ENCODE measurements around the gene RTTN.

DNA sequence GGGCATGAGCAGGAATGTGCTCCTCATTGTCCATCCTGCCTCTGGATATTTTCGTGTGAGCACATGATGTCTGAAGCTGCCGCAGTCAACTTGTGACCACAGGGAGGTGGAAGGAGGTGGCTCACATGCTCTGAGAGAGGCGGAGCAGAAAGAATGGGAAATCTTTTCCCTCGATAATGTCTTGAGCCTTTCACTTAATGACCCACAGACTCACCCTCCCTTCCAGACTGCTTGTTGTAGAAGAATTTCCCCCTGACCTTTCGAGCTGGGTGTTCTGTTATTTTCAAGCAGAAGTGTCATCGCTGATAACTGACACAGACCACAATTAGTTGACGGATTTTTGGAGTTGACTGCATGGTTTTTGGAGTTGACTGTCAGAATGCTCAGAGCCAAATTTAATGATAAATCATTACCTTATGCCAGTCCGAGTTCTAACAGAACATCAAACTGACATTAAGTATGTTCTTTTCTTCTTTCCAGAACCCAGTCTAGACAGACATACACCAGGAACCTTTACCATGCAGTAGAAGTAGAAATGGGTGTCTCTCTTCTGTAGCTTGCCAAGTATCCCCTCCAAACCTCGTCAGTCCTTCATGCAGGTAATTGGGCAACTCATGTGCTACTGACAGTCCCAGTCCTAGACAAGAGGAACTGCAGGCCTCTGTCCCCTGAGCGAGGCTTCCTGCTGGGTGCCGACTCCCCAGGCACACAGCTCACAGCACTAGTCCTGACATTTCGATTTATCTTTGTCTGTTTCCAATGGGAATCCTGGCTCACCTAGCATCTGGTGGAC lies 29.4 kb upstream of the RTTN start:
- TF ChIP-seq, protein P1, sequence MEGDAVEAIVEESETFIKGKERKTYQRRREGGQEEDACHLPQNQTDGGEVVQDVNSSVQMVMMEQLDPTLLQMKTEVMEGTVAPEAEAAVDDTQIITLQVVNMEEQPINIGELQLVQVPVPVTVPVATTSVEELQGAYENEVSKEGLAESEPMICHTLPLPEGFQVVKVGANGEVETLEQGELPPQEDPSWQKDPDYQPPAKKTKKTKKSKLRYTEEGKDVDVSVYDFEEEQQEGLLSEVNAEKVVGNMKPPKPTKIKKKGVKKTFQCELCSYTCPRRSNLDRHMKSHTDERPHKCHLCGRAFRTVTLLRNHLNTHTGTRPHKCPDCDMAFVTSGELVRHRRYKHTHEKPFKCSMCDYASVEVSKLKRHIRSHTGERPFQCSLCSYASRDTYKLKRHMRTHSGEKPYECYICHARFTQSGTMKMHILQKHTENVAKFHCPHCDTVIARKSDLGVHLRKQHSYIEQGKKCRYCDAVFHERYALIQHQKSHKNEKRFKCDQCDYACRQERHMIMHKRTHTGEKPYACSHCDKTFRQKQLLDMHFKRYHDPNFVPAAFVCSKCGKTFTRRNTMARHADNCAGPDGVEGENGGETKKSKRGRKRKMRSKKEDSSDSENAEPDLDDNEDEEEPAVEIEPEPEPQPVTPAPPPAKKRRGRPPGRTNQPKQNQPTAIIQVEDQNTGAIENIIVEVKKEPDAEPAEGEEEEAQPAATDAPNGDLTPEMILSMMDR (IDR thresholded peaks at IDR 0.05) = no peak
- TF ChIP-seq, protein P2, sequence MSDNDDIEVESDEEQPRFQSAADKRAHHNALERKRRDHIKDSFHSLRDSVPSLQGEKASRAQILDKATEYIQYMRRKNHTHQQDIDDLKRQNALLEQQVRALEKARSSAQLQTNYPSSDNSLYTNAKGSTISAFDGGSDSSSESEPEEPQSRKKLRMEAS (CRISPR knock-in tag; IDR thresholded peaks at IDR 0.05) = no peak
- TF ChIP-seq, protein P3, sequence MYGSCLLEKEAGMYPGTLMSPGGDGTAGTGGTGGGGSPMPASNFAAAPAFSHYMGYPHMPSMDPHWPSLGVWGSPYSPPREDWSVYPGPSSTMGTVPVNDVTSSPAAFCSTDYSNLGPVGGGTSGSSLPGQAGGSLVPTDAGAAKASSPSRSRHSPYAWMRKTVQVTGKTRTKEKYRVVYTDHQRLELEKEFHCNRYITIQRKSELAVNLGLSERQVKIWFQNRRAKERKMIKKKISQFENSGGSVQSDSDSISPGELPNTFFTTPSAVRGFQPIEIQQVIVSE (CRISPR knock-in tag; IDR thresholded peaks at IDR 0.05; ENCODE audit: borderline replicate concordance) = no peak
- TF ChIP-seq ESRRA (CRISPR knock-in tag; IDR thresholded peaks at IDR 0.05; ENCODE audit: borderline replicate concordance) (no peak), NR2C2 (CRISPR knock-in tag; IDR thresholded peaks at IDR 0.05) (no peak), KAT7 (CRISPR knock-in tag; IDR thresholded peaks at IDR 0.05; ENCODE audit: borderline replicate concordance) (no peak), ETV6 (CRISPR knock-in tag; IDR thresholded peaks at IDR 0.05) (no peak), CREB1 (CRISPR knock-in tag; IDR thresholded peaks at IDR 0.05) (no peak), FOXK1 (CRISPR knock-in tag; IDR thresholded peaks at IDR 0.05) (no peak)
- TF ChIP-seq, protein P4, sequence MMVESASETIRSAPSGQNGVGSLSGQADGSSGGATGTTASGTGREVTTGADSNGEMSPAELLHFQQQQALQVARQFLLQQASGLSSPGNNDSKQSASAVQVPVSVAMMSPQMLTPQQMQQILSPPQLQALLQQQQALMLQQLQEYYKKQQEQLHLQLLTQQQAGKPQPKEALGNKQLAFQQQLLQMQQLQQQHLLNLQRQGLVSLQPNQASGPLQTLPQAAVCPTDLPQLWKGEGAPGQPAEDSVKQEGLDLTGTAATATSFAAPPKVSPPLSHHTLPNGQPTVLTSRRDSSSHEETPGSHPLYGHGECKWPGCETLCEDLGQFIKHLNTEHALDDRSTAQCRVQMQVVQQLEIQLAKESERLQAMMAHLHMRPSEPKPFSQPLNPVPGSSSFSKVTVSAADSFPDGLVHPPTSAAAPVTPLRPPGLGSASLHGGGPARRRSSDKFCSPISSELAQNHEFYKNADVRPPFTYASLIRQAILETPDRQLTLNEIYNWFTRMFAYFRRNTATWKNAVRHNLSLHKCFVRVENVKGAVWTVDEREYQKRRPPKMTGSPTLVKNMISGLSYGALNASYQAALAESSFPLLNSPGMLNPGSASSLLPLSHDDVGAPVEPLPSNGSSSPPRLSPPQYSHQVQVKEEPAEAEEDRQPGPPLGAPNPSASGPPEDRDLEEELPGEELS (CRISPR knock-in tag; IDR thresholded peaks at IDR 0.05) = no peak
- TF ChIP-seq, protein P5, sequence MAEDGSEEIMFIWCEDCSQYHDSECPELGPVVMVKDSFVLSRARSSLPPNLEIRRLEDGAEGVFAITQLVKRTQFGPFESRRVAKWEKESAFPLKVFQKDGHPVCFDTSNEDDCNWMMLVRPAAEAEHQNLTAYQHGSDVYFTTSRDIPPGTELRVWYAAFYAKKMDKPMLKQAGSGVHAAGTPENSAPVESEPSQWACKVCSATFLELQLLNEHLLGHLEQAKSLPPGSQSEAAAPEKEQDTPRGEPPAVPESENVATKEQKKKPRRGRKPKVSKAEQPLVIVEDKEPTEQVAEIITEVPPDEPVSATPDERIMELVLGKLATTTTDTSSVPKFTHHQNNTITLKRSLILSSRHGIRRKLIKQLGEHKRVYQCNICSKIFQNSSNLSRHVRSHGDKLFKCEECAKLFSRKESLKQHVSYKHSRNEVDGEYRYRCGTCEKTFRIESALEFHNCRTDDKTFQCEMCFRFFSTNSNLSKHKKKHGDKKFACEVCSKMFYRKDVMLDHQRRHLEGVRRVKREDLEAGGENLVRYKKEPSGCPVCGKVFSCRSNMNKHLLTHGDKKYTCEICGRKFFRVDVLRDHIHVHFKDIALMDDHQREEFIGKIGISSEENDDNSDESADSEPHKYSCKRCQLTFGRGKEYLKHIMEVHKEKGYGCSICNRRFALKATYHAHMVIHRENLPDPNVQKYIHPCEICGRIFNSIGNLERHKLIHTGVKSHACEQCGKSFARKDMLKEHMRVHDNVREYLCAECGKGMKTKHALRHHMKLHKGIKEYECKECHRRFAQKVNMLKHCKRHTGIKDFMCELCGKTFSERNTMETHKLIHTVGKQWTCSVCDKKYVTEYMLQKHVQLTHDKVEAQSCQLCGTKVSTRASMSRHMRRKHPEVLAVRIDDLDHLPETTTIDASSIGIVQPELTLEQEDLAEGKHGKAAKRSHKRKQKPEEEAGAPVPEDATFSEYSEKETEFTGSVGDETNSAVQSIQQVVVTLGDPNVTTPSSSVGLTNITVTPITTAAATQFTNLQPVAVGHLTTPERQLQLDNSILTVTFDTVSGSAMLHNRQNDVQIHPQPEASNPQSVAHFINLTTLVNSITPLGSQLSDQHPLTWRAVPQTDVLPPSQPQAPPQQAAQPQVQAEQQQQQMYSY (CRISPR knock-in tag; IDR thresholded peaks at IDR 0.05) = no peak
- TF ChIP-seq, protein P6, sequence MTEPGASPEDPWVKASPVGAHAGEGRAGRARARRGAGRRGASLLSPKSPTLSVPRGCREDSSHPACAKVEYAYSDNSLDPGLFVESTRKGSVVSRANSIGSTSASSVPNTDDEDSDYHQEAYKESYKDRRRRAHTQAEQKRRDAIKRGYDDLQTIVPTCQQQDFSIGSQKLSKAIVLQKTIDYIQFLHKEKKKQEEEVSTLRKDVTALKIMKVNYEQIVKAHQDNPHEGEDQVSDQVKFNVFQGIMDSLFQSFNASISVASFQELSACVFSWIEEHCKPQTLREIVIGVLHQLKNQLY (CRISPR knock-in tag; IDR thresholded peaks at IDR 0.05) = no peak
